Measurements from ENCODE around the gene ATP5PB.

Gene ATP5PB

GRCh38 chr1:111442457-111442856, 6.8 kb upstream of the ATP5PB start:
- no peak for DNase-seq (ENCODE audit: extremely low spot score)
- POLR2A ChIA-PET, result interaction anchor here (0.5 kb wide), 1 partner anchor 320 kb away, joined by 4 read pairs; no protein-coding TSS in a partner anchor
- TF ChIP-seq, protein P1, sequence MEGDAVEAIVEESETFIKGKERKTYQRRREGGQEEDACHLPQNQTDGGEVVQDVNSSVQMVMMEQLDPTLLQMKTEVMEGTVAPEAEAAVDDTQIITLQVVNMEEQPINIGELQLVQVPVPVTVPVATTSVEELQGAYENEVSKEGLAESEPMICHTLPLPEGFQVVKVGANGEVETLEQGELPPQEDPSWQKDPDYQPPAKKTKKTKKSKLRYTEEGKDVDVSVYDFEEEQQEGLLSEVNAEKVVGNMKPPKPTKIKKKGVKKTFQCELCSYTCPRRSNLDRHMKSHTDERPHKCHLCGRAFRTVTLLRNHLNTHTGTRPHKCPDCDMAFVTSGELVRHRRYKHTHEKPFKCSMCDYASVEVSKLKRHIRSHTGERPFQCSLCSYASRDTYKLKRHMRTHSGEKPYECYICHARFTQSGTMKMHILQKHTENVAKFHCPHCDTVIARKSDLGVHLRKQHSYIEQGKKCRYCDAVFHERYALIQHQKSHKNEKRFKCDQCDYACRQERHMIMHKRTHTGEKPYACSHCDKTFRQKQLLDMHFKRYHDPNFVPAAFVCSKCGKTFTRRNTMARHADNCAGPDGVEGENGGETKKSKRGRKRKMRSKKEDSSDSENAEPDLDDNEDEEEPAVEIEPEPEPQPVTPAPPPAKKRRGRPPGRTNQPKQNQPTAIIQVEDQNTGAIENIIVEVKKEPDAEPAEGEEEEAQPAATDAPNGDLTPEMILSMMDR (IDR thresholded peaks at IDR 0.05; ENCODE audit: control extremely low read depth, extremely low read depth, low read depth, missing control alignments), result no peak
- CTCF ChIA-PET, result interaction anchor here (0.7 to 1.6 kb wide), 9 partner anchors 9 to 273 kb away, joined by 3 to 7 read pairs (median 3); partner anchors contain the start of gene OVGP1

DNA sequence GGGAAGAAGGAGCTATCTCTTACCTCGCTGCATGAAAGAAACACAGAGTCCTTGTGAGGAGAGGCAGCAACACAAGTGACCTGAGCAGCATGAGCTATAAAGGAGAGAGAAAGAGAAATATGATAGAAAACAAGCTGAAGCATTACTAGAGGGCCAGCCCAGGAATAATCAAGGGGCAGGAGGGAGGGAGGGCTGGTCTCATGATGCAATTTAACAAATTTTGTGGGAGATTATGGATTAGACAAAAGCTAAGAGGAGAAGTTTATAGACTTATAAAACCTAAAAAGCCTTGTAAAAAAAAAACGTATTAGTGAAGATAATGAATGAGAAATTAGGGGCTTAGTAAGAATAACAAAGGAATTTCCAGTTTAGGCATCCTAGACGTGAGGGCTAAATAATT, 5.2 kb upstream of the ATP5PB start:
- ChIA-PET CTCF (no interaction called here), POLR2A (no interaction called here)
- TF ChIP-seq, protein P1 (IDR thresholded peaks at IDR 0.05; ENCODE audit: control extremely low read depth, extremely low read depth, low read depth, missing control alignments), result no peak
- no peak for DNase-seq (ENCODE audit: extremely low spot score)

DNA sequence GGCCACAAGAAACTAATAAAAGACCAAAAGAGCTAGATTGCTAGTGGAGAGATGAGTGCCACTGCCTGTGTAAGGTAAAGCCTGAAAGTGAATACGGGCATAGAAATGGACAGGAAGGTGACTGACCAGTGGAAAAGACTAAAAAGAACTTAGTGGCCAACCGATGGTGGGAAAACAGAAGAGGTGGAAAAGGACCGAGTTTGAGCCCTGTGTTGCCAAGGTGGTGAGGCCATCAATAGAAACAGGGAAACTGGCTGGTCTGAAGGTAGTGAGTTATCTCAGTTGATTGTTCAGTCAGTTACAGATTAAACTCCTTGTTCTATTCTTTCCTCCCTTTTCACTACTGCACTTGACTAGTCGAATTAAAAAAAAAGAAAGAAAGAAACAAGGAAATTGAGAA, 2.7 kb upstream of the ATP5PB start:
- CTCF ChIA-PET, result interaction anchor here (1.2 to 3.5 kb wide), 3 partner anchors 13 to 323 kb away, joined by 3 to 11 read pairs (median 4); no protein-coding TSS in a partner anchor
- POLR2A ChIA-PET, result no interaction called here
- TF ChIP-seq, protein P1 (IDR thresholded peaks at IDR 0.05; ENCODE audit: control extremely low read depth, extremely low read depth, low read depth, missing control alignments), result no peak
- no peak for DNase-seq (ENCODE audit: extremely low spot score)

DNA sequence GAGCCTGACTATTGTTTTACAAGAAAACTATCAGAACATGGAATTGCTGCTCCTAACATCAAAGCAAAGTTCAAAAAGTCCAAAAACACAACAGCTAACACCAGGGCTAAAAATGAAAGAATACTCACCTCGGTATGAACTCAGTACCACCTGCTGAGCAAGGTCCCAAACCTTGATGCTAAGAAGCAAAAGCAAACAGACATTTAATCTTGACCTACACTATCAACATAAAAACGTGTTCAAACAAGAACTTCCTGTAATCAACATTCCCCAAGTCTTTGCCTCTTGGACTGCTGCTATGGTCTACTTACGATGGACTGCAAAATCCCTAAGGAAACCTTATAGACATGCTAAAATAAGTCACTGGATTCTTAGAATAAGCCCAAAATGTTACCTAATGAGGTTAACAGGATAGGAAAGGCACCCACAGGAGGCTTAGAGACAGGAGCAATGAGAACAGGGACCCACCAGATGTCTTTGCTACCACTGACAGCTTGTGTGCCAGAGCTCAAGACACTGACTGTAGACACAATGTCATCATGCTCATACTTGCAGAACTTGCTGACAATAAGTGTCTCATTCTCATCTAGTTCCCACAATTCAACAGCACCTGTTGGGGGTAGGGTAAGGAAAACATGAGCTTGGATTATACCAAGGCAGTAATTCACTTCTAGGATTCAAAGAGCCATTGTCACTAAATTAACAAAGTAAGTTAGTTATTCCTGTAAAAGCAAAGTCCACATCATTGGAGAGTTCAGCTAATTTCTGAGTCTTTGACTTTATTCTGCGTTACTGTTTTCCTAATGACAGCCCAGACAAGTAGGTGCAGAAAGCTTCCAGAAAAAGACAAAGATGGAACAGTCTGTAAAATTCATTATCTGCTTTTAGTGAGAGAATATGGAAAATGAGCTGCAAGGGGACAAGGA, 2.0 kb upstream of the ATP5PB start:
- no peak for DNase-seq (ENCODE audit: extremely low spot score)
- ChIA-PET CTCF (interaction anchor here (0.6 to 3.5 kb wide), 10 partner anchors 9 to 322 kb away, joined by 3 to 25 read pairs (median 3); no protein-coding TSS in a partner anchor), POLR2A (no interaction called here)
- TF ChIP-seq, protein P1 (IDR thresholded peaks at IDR 0.05; ENCODE audit: control extremely low read depth, extremely low read depth, low read depth, missing control alignments), result no peak

GRCh38 chr1:111448482-111448917, 764 bp upstream of the ATP5PB start:
- ChIA-PET POLR2A (interaction anchor here (0.6 kb wide), 1 partner anchor 255 kb away, joined by 3 read pairs; no protein-coding TSS in a partner anchor), CTCF (interaction anchor here (0.7 to 3.5 kb wide), 9 partner anchors 10 to 321 kb away, joined by 3 to 25 read pairs (median 3); no protein-coding TSS in a partner anchor)
- no peak for DNase-seq (ENCODE audit: extremely low spot score)
- TF ChIP-seq, protein P1 (IDR thresholded peaks at IDR 0.05; ENCODE audit: control extremely low read depth, extremely low read depth, low read depth, missing control alignments), result no peak

DNA sequence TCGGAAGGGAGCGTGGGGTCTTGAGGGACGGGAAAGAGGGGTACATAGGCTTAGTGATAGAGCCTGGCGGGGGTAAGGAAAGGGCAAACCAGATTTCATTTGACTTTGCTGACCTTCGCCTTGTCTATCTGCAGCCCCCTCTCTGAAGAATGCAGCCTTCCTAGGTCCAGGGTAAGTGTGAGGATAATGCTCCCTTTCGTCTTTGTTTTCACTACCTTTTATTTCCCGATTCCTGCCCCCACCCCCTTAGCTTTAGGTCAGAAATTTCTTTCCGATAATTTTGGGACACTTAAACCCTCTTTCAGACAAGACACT, 396 bp downstream of the ATP5PB start:
- POLR2A ChIA-PET, result no interaction called here

More for the DNA sequence above, 396 bp downstream of the ATP5PB start:
- DNase-seq (ENCODE audit: extremely low spot score), result no peak
- CTCF ChIA-PET, result interaction anchor here (0.6 to 3.5 kb wide), 4 partner anchors 31 to 320 kb away, joined by 3 to 11 read pairs (median 4); no protein-coding TSS in a partner anchor
- TF ChIP-seq, protein P1 (IDR thresholded peaks at IDR 0.05; ENCODE audit: control extremely low read depth, extremely low read depth, low read depth, missing control alignments), result no peak
